Astrocyte (in vitro differentiated cells and primary cell): ENCODE results near the gene LCN1.

ENCODE experiments used
- CTCF ChIP-seq: IDR thresholded peaks from 2 replicates; pipeline ENCODE4 v1.5.1; 2011; ENCODE audit warnings: low read depth, mild to moderate bottlenecking, inconsistent platforms, low read length, moderate library complexity; ENCODE audit not compliant: insufficient read depth
- EZH2 ChIP-seq: IDR thresholded peaks from 2 replicates; pipeline ENCODE4 v1.6.1; 2012; ENCODE audit warnings: mild to moderate bottlenecking, low read length, inconsistent platforms; ENCODE audit not compliant: insufficient read depth

DNA sequence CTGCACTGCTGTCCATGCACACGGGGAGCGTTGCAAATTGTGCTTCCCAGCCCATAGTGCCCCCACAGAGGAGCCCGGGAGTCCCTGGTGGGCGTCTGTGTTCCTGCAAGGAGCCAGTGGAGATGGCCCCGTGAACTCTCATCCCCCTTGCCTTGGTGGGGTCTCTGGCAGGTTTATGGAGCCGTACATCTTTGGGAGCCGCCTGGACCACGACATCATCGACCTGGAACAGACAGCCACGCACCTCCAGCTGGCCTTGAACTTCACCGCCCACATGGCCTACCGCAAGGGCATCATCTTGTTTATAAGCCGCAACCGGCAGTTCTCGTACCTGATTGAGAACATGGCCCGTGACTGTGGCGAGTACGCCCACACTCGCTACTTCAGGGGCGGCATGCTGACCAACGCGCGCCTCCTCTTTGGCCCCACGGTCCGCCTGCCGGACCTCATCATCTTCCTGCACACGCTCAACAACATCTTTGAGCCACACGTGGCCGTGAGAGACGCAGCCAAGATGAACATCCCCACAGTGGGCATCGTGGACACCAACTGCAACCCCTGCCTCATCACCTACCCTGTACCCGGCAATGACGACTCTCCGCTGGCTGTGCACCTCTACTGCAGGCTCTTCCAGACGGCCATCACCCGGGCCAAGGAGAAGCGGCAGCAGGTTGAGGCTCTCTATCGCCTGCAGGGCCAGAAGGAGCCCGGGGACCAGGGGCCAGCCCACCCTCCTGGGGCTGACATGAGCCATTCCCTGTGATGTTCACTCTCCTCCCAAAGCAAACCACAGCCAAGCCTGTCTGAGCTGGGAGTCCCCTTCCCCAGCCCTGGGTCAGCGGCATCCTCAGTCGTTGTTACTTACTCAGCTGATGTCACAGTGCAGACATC is 17.6 kb upstream of the LCN1 start:
- no peak for TF ChIP-seq CTCF
- no peak for TF ChIP-seq EZH2
